DOHH2 (cell line): ENCODE measurements around the gene CHRNB2.

Experiments used
- H3F3A ChIP-seq: fragments of 200-600 bp; sonication (generic), shearing (Covaris generic); 2 replicates; pipeline ENCODE4 v1.6.0; 2016; ENCODE audit warnings: antibody characterized with exemption, mild to moderate bottlenecking; ENCODE audit not compliant: control insufficient read depth, insufficient read depth
- H3K27ac ChIP-seq: fragments of 200-600 bp; sonication (generic); 2 replicates; pipeline ENCODE4 v1.5.1; 2014; ENCODE audit warnings: low read depth, mild to moderate bottlenecking, low read length, moderate library complexity
- H3K27me3 ChIP-seq: fragments of 200-600 bp; sonication (generic); 2 replicates; pipeline ENCODE4 v1.6.1; 2014; ENCODE audit warnings: mild to moderate bottlenecking, low read length, mixed read lengths; ENCODE audit not compliant: control insufficient read depth
- H3K36me3 ChIP-seq: fragments of 200-600 bp; sonication (generic); 2 replicates; pipeline ENCODE4 v1.6.1; 2014; ENCODE audit warnings: mild to moderate bottlenecking, low read length, moderate library complexity, mixed read lengths; ENCODE audit not compliant: control insufficient read depth
- H3K4me1 ChIP-seq: fragments of 200-600 bp; sonication (generic); 2 replicates; pipeline ENCODE4 v1.6.1; 2014; ENCODE audit warnings: mild to moderate bottlenecking, low read length, mixed read lengths; ENCODE audit not compliant: control insufficient read depth
- H3K4me2 ChIP-seq: fragments of 200-600 bp; sonication (generic); 2 replicates; pipeline ENCODE4 v1.6.0; 2014; ENCODE audit warnings: mild to moderate bottlenecking, low read length, moderate library complexity
- H3K4me3 ChIP-seq: fragments of 200-600 bp; sonication (generic); 2 replicates; pipeline ENCODE4 v1.5.1; 2014; ENCODE audit warnings: mild to moderate bottlenecking, low read length, mixed read lengths
- H3K79me2 ChIP-seq: fragments of 200-600 bp; sonication (generic); 2 replicates; pipeline ENCODE4 v1.6.1; 2014; ENCODE audit warnings: mild to moderate bottlenecking, low read length, mixed read lengths; ENCODE audit not compliant: control insufficient read depth
- H3K9me2 ChIP-seq: fragments of 200-600 bp; sonication (generic); replicated peaks from 2 replicates; pipeline ENCODE4 v1.6.1; 2014; ENCODE audit warnings: mild to moderate bottlenecking, low read length, mixed read lengths; ENCODE audit not compliant: control insufficient read depth
- H3K9me3 ChIP-seq: fragments of 200-600 bp; sonication (generic); 2 replicates; pipeline ENCODE4 v1.6.1; 2014; ENCODE audit warnings: antibody characterized with exemption, low read length, mixed read lengths; ENCODE audit not compliant: control insufficient read depth, insufficient read depth
- H4K20me1 ChIP-seq: fragments of 200-600 bp; sonication (generic); 2 replicates; pipeline ENCODE4 v1.6.0; 2014; ENCODE audit warnings: low read depth, mild to moderate bottlenecking, antibody characterized with exemption, low read length, moderate library complexity; ENCODE audit not compliant: control insufficient read depth, insufficient read depth
- CTCF ChIP-seq: fragments of 200-600 bp; sonication (generic); IDR thresholded peaks from one replicate; pipeline ENCODE4 v1.5.1; 2014; ENCODE audit warnings: antibody characterized with exemption, mild to moderate bottlenecking, low read depth, low read length; ENCODE audit not compliant: poor library complexity, severe bottlenecking
- EZH2phosphoT487 ChIP-seq: fragments of 200-600 bp; sonication (generic); IDR thresholded peaks from 2 replicates; pipeline ENCODE4 v1.6.1; 2017; ENCODE audit warnings: borderline replicate concordance, mild to moderate bottlenecking, antibody characterized with exemption, low read length, moderate library complexity, mixed read lengths

Gene CHRNB2

GRCh38 chr1:154593390-154593789, 25.8 kb downstream of the CHRNB2 start:
- Histone ChIP-seq H3K4me2 (no peak overlapping the region), H4K20me1 (no peaks in the 10 kb centered on the region), H3K36me3 (peaks cover 96% of the 10 kb centered on the region), H3K79me2 (no peaks in the 10 kb centered on the region), H3K9me3 (no peaks in the 10 kb centered on the region), H3K9me2 (no peaks in the 10 kb centered on the region), H3K4me3 (no peak overlapping the region), H3F3A (no peaks in the 10 kb centered on the region), H3K4me1 (no peaks in the 10 kb centered on the region), H3K27me3 (no peaks in the 10 kb centered on the region), H3K27ac (no peak overlapping the region)
- no peak for TF ChIP-seq EZH2phosphoT487
- no peak for TF ChIP-seq CTCF

- H3K9me2 ChIP-seq: no peaks in the 10 kb centered on the region
- no peaks in the 10 kb centered on the region for H3F3A ChIP-seq
- peaks cover 12% of the 10 kb centered on the region for H3K79me2 ChIP-seq
- peaks cover 96% of the 10 kb centered on the region for H3K36me3 ChIP-seq
- H3K4me2 ChIP-seq: no peak overlapping the region
- no peaks in the 10 kb centered on the region for H3K9me3 ChIP-seq
- H3K27ac ChIP-seq: no peak overlapping the region
- TF ChIP-seq EZH2phosphoT487 (no peak), CTCF (no peak)
- no peaks in the 10 kb centered on the region for H3K27me3 ChIP-seq
- no peaks in the 10 kb centered on the region for H3K4me1 ChIP-seq
- H4K20me1 ChIP-seq: no peaks in the 10 kb centered on the region
- H3K4me3 ChIP-seq: no peak overlapping the region
Observed at GRCh38 chr1:154594811-154595210, 27.2 kb downstream of the CHRNB2 start.

DNA sequence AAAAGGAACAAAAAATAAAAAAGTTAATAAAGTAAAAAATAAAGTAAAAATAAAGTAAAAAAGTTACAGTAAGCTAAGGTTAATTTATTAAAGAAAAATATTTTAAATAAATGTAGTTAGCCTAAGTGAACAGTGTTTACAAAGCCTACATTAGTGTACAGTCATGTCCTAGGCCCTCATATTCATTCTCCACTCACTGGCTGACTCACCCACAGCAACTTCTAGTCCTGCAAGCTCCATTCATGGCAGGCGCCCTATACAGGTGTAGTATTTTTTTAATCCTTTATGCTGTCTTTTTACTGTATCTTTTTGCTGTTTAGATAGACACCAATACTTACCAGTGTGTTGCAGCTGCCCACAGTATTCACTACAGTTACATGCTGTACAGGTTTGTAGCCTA, 28.0 kb downstream of the CHRNB2 start:
- no peaks in the 10 kb centered on the region for H4K20me1 ChIP-seq
- no peaks in the 10 kb centered on the region for H3K4me1 ChIP-seq
- H3F3A ChIP-seq: no peaks in the 10 kb centered on the region
- no peak overlapping the region for H3K27ac ChIP-seq
- no peaks in the 10 kb centered on the region for H3K9me3 ChIP-seq
- H3K4me3 ChIP-seq: no peak overlapping the region
- H3K27me3 ChIP-seq: no peaks in the 10 kb centered on the region
- H3K9me2 ChIP-seq: no peaks in the 10 kb centered on the region
- H3K4me2 ChIP-seq: no peak overlapping the region
- H3K79me2 ChIP-seq: peaks cover 17% of the 10 kb centered on the region
- TF ChIP-seq CTCF (no peak), EZH2phosphoT487 (no peak)
- H3K36me3 ChIP-seq: peaks cover 92% of the 10 kb centered on the region
